NCI-H748 treated with DMSO at 0.1 percent for 48 hours (cell line): ENCODE measurements around the gene CD44.
"Not testable (repeated sequence)": the region's sequence is repeated elsewhere in the genome, so short reads cannot be mapped to it uniquely, and the experiment has no call there.

Experiments used
- DNase-seq: peaks from one replicate; lab custom pipeline; 2025; lab: John Stamatoyannopoulos, UW

Gene CD44

GRCh38 chr11:35211952-35212351 is 73.0 kb downstream of the CD44 start:
- DNase-seq: no peak

- DNase-seq: no peak
These were observed 75.3 kb downstream of the CD44 start for GRCh38 chr11:35214226-35214770.

GRCh38 chr11:35214792-35215193 is 75.8 kb downstream of the CD44 start:
- no peak for DNase-seq

- no peak for DNase-seq
These were observed 77.0 kb downstream of the CD44 start for GRCh38 chr11:35215945-35216344.

- peak; percentile 49 for DNase-seq
These were observed 78.1 kb downstream of the CD44 start for GRCh38 chr11:35216962-35217678.

GRCh38 chr11:35218956-35219355 is 80.0 kb downstream of the CD44 start:
- DNase-seq: no peak

- peak; percentile 79 for DNase-seq
These were observed 84.4 kb downstream of the CD44 start for GRCh38 chr11:35223371-35223796.

- DNase-seq: no peak
These were observed 85.0 kb downstream of the CD44 start for GRCh38 chr11:35223991-35224390.

- DNase-seq: no peak
These were observed 87.1 kb downstream of the CD44 start for GRCh38 chr11:35225946-35226520.

- DNase-seq: not testable (repeated sequence)
These were observed 87.8 kb downstream of the CD44 start for GRCh38 chr11:35226756-35227155.

GRCh38 chr11:35227576-35228327 is 88.8 kb downstream of the CD44 start:
- no peak for DNase-seq

- DNase-seq: no peak
These were observed 89.4 kb downstream of the CD44 start for GRCh38 chr11:35228328-35228725.

GRCh38 chr11:35230388-35230787 is 91.4 kb downstream of the CD44 start:
- DNase-seq: no peak

GRCh38 chr11:35231076-35231860 is 92.3 kb downstream of the CD44 start:
- DNase-seq: no peak

- no peak for DNase-seq
These were observed 93.9 kb downstream of the CD44 start for GRCh38 chr11:35232891-35233330.

- no peak for DNase-seq
These were observed 94.5 kb downstream of the CD44 start for GRCh38 chr11:35233518-35233917.

- DNase-seq: no peak
These were observed 95.6 kb downstream of the CD44 start for GRCh38 chr11:35234460-35235156.

- no peak for DNase-seq
These were observed 96.1 kb downstream of the CD44 start for GRCh38 chr11:35235157-35235468.

- no peak for DNase-seq
These were observed 96.5 kb downstream of the CD44 start for GRCh38 chr11:35235498-35235897.

GRCh38 chr11:35235936-35236666 is 97.1 kb downstream of the CD44 start:
- no peak for DNase-seq

- DNase-seq: no peak
These were observed 97.7 kb downstream of the CD44 start for GRCh38 chr11:35236667-35237003.
